KOPT-K1 (cell line): ENCODE data around the gene CNNM4.

Source experiments
- H3K27ac ChIP-seq: fragments of 200-600 bp; sonication (generic); 2 replicates; pipeline ENCODE4 v1.5.1; 2016; ENCODE audit warnings: antibody characterized with exemption, mild to moderate bottlenecking, low read depth, low read length; ENCODE audit not compliant: poor library complexity, severe bottlenecking
- H3K36me3 ChIP-seq: fragments of 200-600 bp; sonication (generic); 2 replicates; pipeline ENCODE4 v1.5.1; 2017; ENCODE audit warnings: antibody characterized with exemption, mild to moderate bottlenecking, low read length, moderate library complexity; ENCODE audit not compliant: insufficient read depth
- H3K9me3 ChIP-seq: fragments of 200-600 bp; sonication (generic); 2 replicates; pipeline ENCODE4 v1.5.1; 2017; ENCODE audit warnings: antibody characterized with exemption, low read length, mild to moderate bottlenecking; ENCODE audit not compliant: insufficient read depth, poor library complexity, severe bottlenecking

CNNM4 gene

GRCh38 chr2:96809216-96809882 lies 48.6 kb downstream of the CNNM4 start:
- Histone ChIP-seq H3K9me3 (no peaks in the 10 kb centered on the region), H3K27ac (peak overlapping the region; percentile 52), H3K36me3 (peaks cover 12% of the 10 kb centered on the region; the same call in 1 of the 2 replicates)

- Histone ChIP-seq H3K9me3 (no peaks in the 10 kb centered on the region), H3K27ac (peak overlapping the region; percentile 52), H3K36me3 (peaks cover 12% of the 10 kb centered on the region; the same call in 1 of the 2 replicates)
These were observed 49.5 kb downstream of the CNNM4 start for GRCh38 chr2:96809951-96810782.

GRCh38 chr2:96810783-96811192 lies 50.1 kb downstream of the CNNM4 start:
- peak overlapping the region; percentile 52 for H3K27ac ChIP-seq
- H3K36me3 ChIP-seq = peaks cover 12% of the 10 kb centered on the region; the same call in 1 of the 2 replicates
- H3K9me3 ChIP-seq = no peaks in the 10 kb centered on the region

GRCh38 chr2:96811917-96812316 lies 51.2 kb downstream of the CNNM4 start:
- Histone ChIP-seq H3K36me3 (peaks cover 12% of the 10 kb centered on the region; the same call in 1 of the 2 replicates), H3K9me3 (no peaks in the 10 kb centered on the region), H3K27ac (no peak overlapping the region)

GRCh38 chr2:96813656-96814055 lies 53.0 kb downstream of the CNNM4 start:
- peaks cover 27% of the 10 kb centered on the region for H3K36me3 ChIP-seq
- no peaks in the 10 kb centered on the region for H3K9me3 ChIP-seq
- no peak overlapping the region for H3K27ac ChIP-seq

- no peaks in the 10 kb centered on the region for H3K9me3 ChIP-seq
- peak overlapping the region; percentile 78 for H3K27ac ChIP-seq
- H3K36me3 ChIP-seq = peaks cover 42% of the 10 kb centered on the region
These were observed 54.8 kb downstream of the CNNM4 start for GRCh38 chr2:96815326-96816126.

GRCh38 chr2:96816127-96816835 lies 55.6 kb downstream of the CNNM4 start, which contains the start of gene CNNM3:
Gene CNNM3, plus strand, starts transcription at chr2:96816268. Its CDS starts 10 bp downstream, at chr2:96816278.
- no peaks in the 10 kb centered on the region for H3K9me3 ChIP-seq
- H3K36me3 ChIP-seq = peaks cover 50% of the 10 kb centered on the region
- H3K27ac ChIP-seq = peak within 1 kb of the TSS; percentile 78

- Histone ChIP-seq H3K27ac (peak overlapping the region; percentile 78), H3K9me3 (no peaks in the 10 kb centered on the region), H3K36me3 (peaks cover 56% of the 10 kb centered on the region)
These were observed 56.4 kb downstream of the CNNM4 start for GRCh38 chr2:96816836-96817702.

- peaks cover 56% of the 10 kb centered on the region for H3K36me3 ChIP-seq
- no peaks in the 10 kb centered on the region for H3K9me3 ChIP-seq
- no peak overlapping the region for H3K27ac ChIP-seq
These were observed 57.2 kb downstream of the CNNM4 start for GRCh38 chr2:96817882-96818281.

GRCh38 chr2:96819128-96819875 lies 58.6 kb downstream of the CNNM4 start:
- Histone ChIP-seq H3K9me3 (no peaks in the 10 kb centered on the region), H3K27ac (no peak overlapping the region), H3K36me3 (peaks cover 70% of the 10 kb centered on the region)

GRCh38 chr2:96819876-96820511 lies 59.3 kb downstream of the CNNM4 start:
- no peaks in the 10 kb centered on the region for H3K9me3 ChIP-seq
- peaks cover 77% of the 10 kb centered on the region for H3K36me3 ChIP-seq
- no peak overlapping the region for H3K27ac ChIP-seq

GRCh38 chr2:96821113-96821675 lies 60.5 kb downstream of the CNNM4 start:
- no peaks in the 10 kb centered on the region for H3K9me3 ChIP-seq
- H3K36me3 ChIP-seq = peaks cover 89% of the 10 kb centered on the region
- no peak overlapping the region for H3K27ac ChIP-seq
